ENCODE data around the gene PRM3. TPM values are rescaled to one million over a fixed set of nuclear protein-coding genes. Genes with fewer than 3 reads are reported as not detected.

PRM3 gene
- total RNA-seq, 1 experiment from 2014 or later: not detected

- WGBS (ENCODE audit: extremely low coverage, insufficient read length, low lambda C conversion rate): no CpG with 5 or more reads among the region's 7 CpGs
Observed at GRCh38 chr16:11265124-11265523, 8.3 kb downstream of the PRM3 start.

More at GRCh38 chr16:11265124-11265523, 8.3 kb downstream of the PRM3 start:
- H3K4me1 Mint-ChIP-seq: peaks cover 6 to 9% of the 10 kb centered on the region in 2 experiments
- H3K4ac ChIP-seq (ENCODE audit: low read depth, low read length): no peak overlapping the region
- no peak overlapping the region for H2BK15ac ChIP-seq (ENCODE audit: low read depth, low read length)
- H3K9me3 Mint-ChIP-seq: no peaks in the 10 kb centered on the region
- no peaks in the 10 kb centered on the region for H4K20me1 ChIP-seq (ENCODE audit: control insufficient read depth, insufficient read depth, insufficient read length)
- H2BK5ac ChIP-seq (ENCODE audit: insufficient read length, low read length): no peak overlapping the region
- H4K8ac ChIP-seq (replicated peaks; ENCODE audit: insufficient read length, low read depth, low read length): no peak overlapping the region
- H3K27me3 Mint-ChIP-seq (ENCODE audit: low read depth): peaks cover 2% of the 10 kb centered on the region
- H3K18ac ChIP-seq (ENCODE audit: insufficient read length, low read depth, low read length): no peak overlapping the region
- H3K4me2 ChIP-seq (ENCODE audit: insufficient read depth, insufficient read length, low read length): no peak overlapping the region
- no peak overlapping the region for H3K23ac ChIP-seq (ENCODE audit: insufficient read length, low read depth, low read length)
- H3K27ac Mint-ChIP-seq: no peak overlapping the region
- no peak overlapping the region for H2AFZ ChIP-seq (ENCODE audit: low read length)
- no peak overlapping the region for H2AK5ac ChIP-seq (ENCODE audit: insufficient read length, low read length)
- no peaks in the 10 kb centered on the region for H3K79me1 ChIP-seq (ENCODE audit: insufficient read depth, low read depth, low read length, poor library complexity, severe bottlenecking)
- no peak overlapping the region for H2BK120ac ChIP-seq (ENCODE audit: low read depth, low read length, poor library complexity, severe bottlenecking)
- H3K27ac ChIP-seq (ENCODE audit: insufficient read length, low read depth, low read length): no peak overlapping the region
- H3K4me3 Mint-ChIP-seq: no peak overlapping the region
- peaks cover 2% of the 10 kb centered on the region; the same call in 1 of the 2 replicates for H3K4me1 ChIP-seq (ENCODE audit: insufficient read depth, low read length)
- no peak overlapping the region for H3K14ac ChIP-seq (ENCODE audit: insufficient read depth, low read length)
- no peak overlapping the region for H4K91ac ChIP-seq (ENCODE audit: insufficient read length, low read depth, low read length)
- no peaks in the 10 kb centered on the region for H3K23me2 ChIP-seq (ENCODE audit: insufficient read length, low read depth, low read length, poor library complexity, severe bottlenecking)
- no peak overlapping the region for H2BK20ac ChIP-seq (ENCODE audit: low read depth, low read length, poor library complexity, severe bottlenecking)
- H2BK12ac ChIP-seq (ENCODE audit: insufficient read length, low read depth, low read length): no peak overlapping the region
- no peak overlapping the region for H3K56ac ChIP-seq (ENCODE audit: insufficient read length, low read depth, low read length)
- no peak overlapping the region for H4K5ac ChIP-seq (ENCODE audit: insufficient read length, low read depth, low read length)
- DNase-seq: no peak
- no peaks in the 10 kb centered on the region for H3K27me3 ChIP-seq (ENCODE audit: insufficient read depth, low read length)
- no peaks in the 10 kb centered on the region for H3K9me3 ChIP-seq (ENCODE audit: control insufficient read depth, low read depth, low read length)
- H3K9ac ChIP-seq (ENCODE audit: extremely low read depth, insufficient read length, low read length): no peak overlapping the region
- H3T11ph ChIP-seq (ENCODE audit: low read length): no peak overlapping the region
- no peak for TF ChIP-seq CTCF (conservative IDR thresholded peaks at IDR 0.05)
- H3K36me3 Mint-ChIP-seq (ENCODE audit: insufficient read depth in 1 of 3, low read depth in 3 of 3): no peaks in the 10 kb centered on the region
- H3K79me2 ChIP-seq (ENCODE audit: insufficient read depth, low read length): no peaks in the 10 kb centered on the region

All from H9 (cell line).